H1 (cell line): ENCODE data around the gene TFRC. TPM values are rescaled to one million over a fixed set of nuclear protein-coding genes. Genes with fewer than 3 reads are reported as not detected.

Source experiments
- ATF2 ChIP-seq: IDR thresholded peaks from 2 replicates; pipeline ENCODE4 v1.6.1; 2012; ENCODE audit warnings: low read length, inconsistent platforms
- CTCF ChIP-seq, 3 experiments: IDR thresholded peaks; 1 replicate in 2 of 3; 2 replicates in 1 of 3; pipeline versions ENCODE4 v1.5.1 to v1.6.1; 2011; ENCODE audit warnings: low read length in 3 of 3, mild to moderate bottlenecking in 3 of 3, inconsistent platforms in 2 of 3, low read depth in 1 of 3, moderate library complexity in 1 of 3; ENCODE audit not compliant: insufficient read depth in 1 of 3; ENCODE audit errors: control extremely low read depth in 1 of 3
- ZNF274 ChIP-seq: IDR thresholded peaks from 2 replicates; pipeline ENCODE4 v1.7.0; 2012; ENCODE audit warnings: low read length, borderline replicate concordance; ENCODE audit errors: extremely low read depth
- polyA plus RNA-seq, 7 experiments: library from polyadenylated mRNA; depleted of rRNA in 3 of 7; stranded (reverse) in 5 of 7; unstranded in 2 of 7; fragments of >200 nt in 5 of 7; fragments of 200-250 nt in 2 of 7; gene quantifications; 1 replicate in 5 of 7; 2 replicates in 1 of 7; 4 replicates in 1 of 7; pipeline versions ENCODE4 v1.2.1 to v1.2.3, GENCODE V29; 2011 to 2013; ENCODE audit warnings: missing spikeins in 2 of 7, mixed read lengths in 2 of 7
- total RNA-seq: library from RNA; stranded (reverse); fragmentation: NEBNext Ultra II Directional; extraction: Animal tissue kit (Norgen Biotek cat#: 25700); gene quantifications from 2 replicates; pipeline ENCODE4 v1.2.1, GENCODE V29; 2021

Gene TFRC
- total and polyA plus RNA-seq, 2 of the 8 experiments (the other 6 are each of a cell fraction or from before 2014, with no cell fraction given): 67.3 to 161 TPM

DNA sequence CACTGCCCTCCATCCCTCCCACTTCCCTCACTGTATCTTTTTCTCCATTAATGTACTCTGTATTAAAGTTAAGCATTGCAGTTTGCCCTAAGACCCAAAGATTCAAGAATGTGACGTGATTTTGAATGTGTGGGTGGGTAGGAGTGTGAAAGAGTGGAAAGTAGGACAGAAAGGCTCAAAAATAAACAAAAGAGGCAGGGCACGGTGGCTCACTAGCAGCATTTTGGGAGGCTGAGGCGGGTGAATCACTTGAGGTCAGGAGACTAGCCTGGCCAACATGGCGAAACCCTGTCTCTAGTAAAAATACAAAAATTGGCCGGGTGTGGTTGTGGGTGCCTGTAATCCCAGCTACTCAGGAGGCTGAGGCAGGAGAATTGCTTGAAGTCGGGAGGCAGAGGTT lies 18.4 kb downstream of the TFRC start (continued):
- TF ChIP-seq ZNF274: no peak
- TF ChIP-seq CTCF (IDR thresholded peaks at IDR 0.05; ENCODE audit: control extremely low read depth in 1 of 3, insufficient read depth in 1 of 3, low read depth in 1 of 3, low read length in 3 of 3): no peak
- no peak for TF ChIP-seq ATF2
